AG04449 (cell line): Measurements from ENCODE around the gene ALDH3B2.

Experiments
- CTCF ChIA-PET: fragments of 350-600 bp; formaldehyde crosslinking; extraction: SDS; loops from one replicate; lab custom pipeline; 2021; ENCODE audit warnings: antibody characterized with exemption; lab: Yijun Ruan, JAX
- POLR2A ChIA-PET: fragments of 400-600, 350-600 bp; formaldehyde crosslinking; extraction: SDS; loops from one replicate; lab custom pipeline; 2020; ENCODE audit warnings: antibody characterized with exemption, inconsistent platforms; lab: Yijun Ruan, JAX
- DNase-seq: peaks from one replicate; pipeline ENCODE4 v3.0.0-alpha.2; 2010; ENCODE audit warnings: low read depth, low spot score
- H3K4me3 ChIP-seq: 2 replicates; pipeline ENCODE4 v1.5.1; 2011; ENCODE audit warnings: low read depth, mild to moderate bottlenecking, control low read depth, low read length
- CTCF ChIP-seq: IDR thresholded peaks from one replicate; pipeline ENCODE4 v1.5.1; 2011; ENCODE audit warnings: mild to moderate bottlenecking, moderate library complexity, low read length, control low read depth, inconsistent platforms; ENCODE audit not compliant: insufficient read depth; ENCODE audit errors: missing control alignments

The ALDH3B2 gene

GRCh38 chr11:67670316-67671210 lies 3.9 kb downstream of the ALDH3B2 start:
- TF ChIP-seq CTCF = no peak
- CTCF ChIA-PET = no interaction called here
- no peak overlapping the region for H3K4me3 ChIP-seq
- POLR2A ChIA-PET = no interaction called here
- no peak for DNase-seq

- TF ChIP-seq CTCF = no peak
- ChIA-PET POLR2A (no interaction called here), CTCF (no interaction called here)
- DNase-seq = no peak
- no peak overlapping the region for H3K4me3 ChIP-seq
These were observed 6.3 kb downstream of the ALDH3B2 start for GRCh38 chr11:67668192-67668551.

- DNase-seq = no peak
- ChIA-PET POLR2A (no interaction called here), CTCF (interaction anchor here (1.0 to 1.1 kb wide), 2 partner anchors 37 to 53 kb away, joined by 3 to 4 read pairs; no protein-coding TSS in a partner anchor)
- no peak for TF ChIP-seq CTCF
- H3K4me3 ChIP-seq = no peak overlapping the region
These were observed 6.8 kb downstream of the ALDH3B2 start for GRCh38 chr11:67667490-67668191.

- no peak overlapping the region for H3K4me3 ChIP-seq
- DNase-seq = no peak
- TF ChIP-seq CTCF = no peak
- CTCF ChIA-PET = interaction anchor here (0.7 to 1.1 kb wide), 3 partner anchors 9 to 53 kb away, joined by 3 to 4 read pairs (median 3); no protein-coding TSS in a partner anchor
- POLR2A ChIA-PET = no interaction called here
These were observed 7.5 kb downstream of the ALDH3B2 start for GRCh38 chr11:67666676-67667489.

- CTCF ChIA-PET = interaction anchor here (0.7 to 1.0 kb wide), 2 partner anchors 9 to 52 kb away, joined by 3 read pairs; no protein-coding TSS in a partner anchor
These were observed 8.1 kb downstream of the ALDH3B2 start for GRCh38 chr11:67666303-67666645.

More at GRCh38 chr11:67666303-67666645, 8.1 kb downstream of the ALDH3B2 start:
- POLR2A ChIA-PET = no interaction called here
- DNase-seq = no peak
- no peak for TF ChIP-seq CTCF
- H3K4me3 ChIP-seq = no peak overlapping the region
